Measurements from ENCODE around the gene PLEKHS1.

PLEKHS1 gene

DNA sequence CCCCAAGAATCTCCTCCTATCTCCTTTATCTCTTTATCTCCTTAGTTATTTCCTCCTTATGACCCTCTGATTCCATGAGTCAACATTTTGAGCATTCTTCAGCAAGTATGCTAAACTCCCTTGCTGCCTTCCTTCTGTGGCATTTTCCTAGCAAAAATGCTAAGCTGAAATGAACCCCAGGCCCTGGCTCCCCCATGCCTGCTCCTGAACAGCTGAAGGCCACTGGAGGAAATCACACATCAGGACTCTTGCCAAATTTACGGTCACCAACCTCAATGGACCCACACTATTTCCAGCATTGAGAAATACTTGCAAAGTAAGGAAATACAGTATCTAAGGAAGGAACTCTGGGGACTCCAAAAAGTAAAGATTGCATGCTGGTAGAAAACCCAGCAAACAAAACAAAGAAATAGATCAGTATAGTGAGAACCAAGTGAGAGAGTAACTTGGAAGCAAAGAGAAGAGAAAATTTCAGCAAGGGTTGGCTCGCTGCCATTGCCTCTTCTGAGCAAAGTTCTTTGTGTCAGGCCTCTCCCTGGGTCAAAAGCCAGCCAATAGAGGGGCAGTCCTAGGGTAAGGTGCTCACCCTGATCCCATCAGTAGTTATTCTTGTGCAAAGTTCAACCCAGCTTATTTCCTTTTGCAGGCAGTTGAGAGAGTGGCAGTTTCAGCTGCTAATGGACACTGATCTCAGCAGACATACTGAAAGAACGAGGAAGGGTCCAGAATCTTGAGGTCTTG, 5.1 kb upstream of the PLEKHS1 start:
- ChIA-PET CTCF (no interaction called here), POLR2A (ENCODE audit: low non-redundant PET) (no interaction called here)
- DNase-seq (ENCODE audit: low spot score): no peak
- TF ChIP-seq, protein P1, sequence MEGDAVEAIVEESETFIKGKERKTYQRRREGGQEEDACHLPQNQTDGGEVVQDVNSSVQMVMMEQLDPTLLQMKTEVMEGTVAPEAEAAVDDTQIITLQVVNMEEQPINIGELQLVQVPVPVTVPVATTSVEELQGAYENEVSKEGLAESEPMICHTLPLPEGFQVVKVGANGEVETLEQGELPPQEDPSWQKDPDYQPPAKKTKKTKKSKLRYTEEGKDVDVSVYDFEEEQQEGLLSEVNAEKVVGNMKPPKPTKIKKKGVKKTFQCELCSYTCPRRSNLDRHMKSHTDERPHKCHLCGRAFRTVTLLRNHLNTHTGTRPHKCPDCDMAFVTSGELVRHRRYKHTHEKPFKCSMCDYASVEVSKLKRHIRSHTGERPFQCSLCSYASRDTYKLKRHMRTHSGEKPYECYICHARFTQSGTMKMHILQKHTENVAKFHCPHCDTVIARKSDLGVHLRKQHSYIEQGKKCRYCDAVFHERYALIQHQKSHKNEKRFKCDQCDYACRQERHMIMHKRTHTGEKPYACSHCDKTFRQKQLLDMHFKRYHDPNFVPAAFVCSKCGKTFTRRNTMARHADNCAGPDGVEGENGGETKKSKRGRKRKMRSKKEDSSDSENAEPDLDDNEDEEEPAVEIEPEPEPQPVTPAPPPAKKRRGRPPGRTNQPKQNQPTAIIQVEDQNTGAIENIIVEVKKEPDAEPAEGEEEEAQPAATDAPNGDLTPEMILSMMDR (conservative IDR thresholded peaks at IDR 0.05; ENCODE audit: low read depth): no peak
- H3K27ac ChIP-seq: no peak overlapping the region

- DNase-seq (ENCODE audit: low spot score): no peak
- no peak overlapping the region for H3K27ac ChIP-seq
- TF ChIP-seq, protein P1 (conservative IDR thresholded peaks at IDR 0.05; ENCODE audit: low read depth): no peak
- POLR2A ChIA-PET (ENCODE audit: low non-redundant PET): no interaction called here
- CTCF ChIA-PET: interaction anchor here (0.5 to 0.6 kb wide), 2 partner anchors 7 to 1741 kb away, joined by 3 read pairs; no protein-coding TSS in a partner anchor
Measured at GRCh38 chr10:113752553-113752952, 1.1 kb downstream of the PLEKHS1 start.

GRCh38 chr10:113753020-113753692, 1.7 kb downstream of the PLEKHS1 start:
- TF ChIP-seq, protein P1 (conservative IDR thresholded peaks at IDR 0.05; ENCODE audit: low read depth): no peak
- H3K27ac ChIP-seq: no peak overlapping the region
- POLR2A ChIA-PET (ENCODE audit: low non-redundant PET): no interaction called here
- DNase-seq (ENCODE audit: low spot score): no peak
- CTCF ChIA-PET: interaction anchor here (0.5 to 0.7 kb wide), 2 partner anchors 58 to 1740 kb away, joined by 3 read pairs; no protein-coding TSS in a partner anchor

- H3K27ac ChIP-seq: no peak overlapping the region
- ChIA-PET CTCF (no interaction called here), POLR2A (ENCODE audit: low non-redundant PET) (no interaction called here)
- TF ChIP-seq, protein P1 (conservative IDR thresholded peaks at IDR 0.05; ENCODE audit: low read depth): no peak
- no peak for DNase-seq (ENCODE audit: low spot score)
Measured at GRCh38 chr10:113754125-113754524, 2.6 kb downstream of the PLEKHS1 start.

- TF ChIP-seq, protein P1 (conservative IDR thresholded peaks at IDR 0.05; ENCODE audit: low read depth): no peak
- POLR2A ChIA-PET (ENCODE audit: low non-redundant PET): no interaction called here
- no peak overlapping the region for H3K27ac ChIP-seq
- CTCF ChIA-PET: no interaction called here
- DNase-seq (ENCODE audit: low spot score): no peak
Measured at GRCh38 chr10:113754768-113755167, 3.3 kb downstream of the PLEKHS1 start.

GRCh38 chr10:113756940-113757543, 5.6 kb downstream of the PLEKHS1 start:
- POLR2A ChIA-PET (ENCODE audit: low non-redundant PET): no interaction called here
- H3K27ac ChIP-seq: no peak overlapping the region
- TF ChIP-seq, protein P1 (conservative IDR thresholded peaks at IDR 0.05; ENCODE audit: low read depth): no peak
- DNase-seq (ENCODE audit: low spot score): no peak
- CTCF ChIA-PET: no interaction called here

Data from RWPE1 (cell line).